EH (cell line): ENCODE data around the gene UQCRH.
"Not testable (repeated sequence)": the region's sequence is repeated elsewhere in the genome, so short reads cannot be mapped to it uniquely, and the experiment has no call there.

Experiments used
- DNase-seq: peaks from one replicate; pipeline ENCODE4 v3.0.0-alpha.2; 2015; ENCODE audit warnings: low read depth

Gene UQCRH

GRCh38 chr1:46300673-46301405 lies 2.7 kb upstream of the UQCRH start:
- peak; percentile 51 for DNase-seq

- DNase-seq: no peak
These were observed 2.1 kb upstream of the UQCRH start for GRCh38 chr1:46301406-46301807.

DNA sequence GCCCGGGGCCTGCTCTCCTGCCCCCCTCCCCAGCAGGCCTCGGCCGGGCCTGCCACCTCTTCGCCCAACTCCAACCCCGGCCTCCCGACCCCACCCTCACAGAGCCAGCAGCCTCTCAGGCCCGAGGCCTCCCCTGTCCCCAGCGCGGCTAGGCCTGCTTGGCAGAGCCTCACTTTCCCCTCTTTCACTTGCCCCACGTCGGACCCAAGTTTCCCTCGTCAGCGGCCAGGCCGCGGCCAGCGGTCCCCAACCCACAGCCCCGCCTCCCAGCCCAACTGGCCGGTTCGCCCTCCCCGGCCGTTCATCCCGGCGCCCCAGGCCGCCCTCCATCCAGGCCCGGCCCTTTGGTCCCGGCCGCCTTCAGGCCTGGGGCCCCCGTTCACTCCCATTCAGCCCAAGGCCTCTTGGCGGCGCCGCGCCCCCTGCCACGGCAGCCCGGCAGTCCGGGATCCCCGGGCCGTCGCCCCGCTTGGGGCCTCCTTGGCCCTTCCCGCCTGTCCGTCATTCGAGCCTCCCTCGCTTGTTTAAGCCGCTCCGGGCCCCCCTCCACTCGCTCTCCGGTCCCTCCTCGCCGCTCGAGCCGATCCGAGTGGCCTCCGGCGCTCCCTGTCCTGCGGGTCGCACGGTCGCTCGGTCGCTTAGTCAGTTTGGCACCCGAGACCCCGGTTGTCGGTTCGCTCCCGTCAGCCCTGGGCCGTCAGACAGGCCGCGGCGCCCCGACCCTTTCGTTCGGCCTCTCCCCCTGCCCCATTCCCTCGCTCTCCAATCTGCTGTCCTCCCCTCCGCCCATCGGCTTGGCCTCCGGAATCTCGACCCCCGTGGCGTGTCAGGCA lies 1.5 kb upstream of the UQCRH start:
- DNase-seq: peak; percentile 59

DNA sequence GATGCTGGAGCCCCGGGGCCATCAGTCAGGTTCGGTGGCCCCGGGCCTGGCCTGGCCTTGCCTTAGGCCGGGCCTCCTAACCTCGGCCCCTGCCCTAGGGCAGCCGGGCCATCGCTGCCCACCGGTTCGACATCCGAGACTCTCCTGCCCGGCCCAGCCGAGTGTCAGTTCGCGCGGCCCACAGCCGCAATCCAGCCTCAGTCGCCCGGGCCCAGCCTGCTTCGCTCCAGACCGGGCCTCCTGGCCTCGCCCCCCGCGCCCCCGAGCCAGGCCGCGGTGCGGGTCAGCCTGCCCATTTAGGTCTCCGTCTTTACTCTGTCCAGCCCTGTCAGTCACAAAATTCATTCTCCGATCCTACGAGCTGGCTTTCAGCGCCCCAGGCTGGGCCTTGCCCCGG lies 859 bp upstream of the UQCRH start:
- no peak for DNase-seq

GRCh38 chr1:46303872-46304326 lies 401 bp downstream of the UQCRH start:
- peak; percentile 11 for DNase-seq

DNA sequence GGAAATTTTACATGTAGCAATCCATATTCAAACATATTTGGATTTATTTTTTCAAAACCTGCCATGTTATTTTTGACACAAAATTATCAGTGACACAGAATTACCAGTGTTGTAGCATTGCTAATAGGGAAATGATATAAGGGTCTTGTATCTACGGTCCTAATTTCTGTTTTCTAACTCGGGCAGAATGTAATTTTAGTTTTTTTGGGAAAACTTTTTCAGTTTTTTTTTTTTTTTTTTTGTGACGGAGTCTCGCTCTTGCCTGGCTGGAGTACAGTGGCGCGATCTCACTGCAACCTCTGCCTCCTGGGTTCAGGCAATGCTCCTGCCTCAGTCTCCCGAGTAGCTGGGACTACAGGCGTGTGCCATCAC lies 2.6 kb downstream of the UQCRH start:
- DNase-seq: no peak

GRCh38 chr1:46309401-46310159 lies 6.1 kb downstream of the UQCRH start:
- no peak for DNase-seq

GRCh38 chr1:46310321-46310720 lies 6.8 kb downstream of the UQCRH start:
- DNase-seq: no peak

- DNase-seq: peak; percentile 73
These were observed 12.3 kb downstream of the UQCRH start for GRCh38 chr1:46315669-46316403.

- no peak for DNase-seq
These were observed 13.8 kb downstream of the UQCRH start for GRCh38 chr1:46317323-46317722.

- not testable (repeated sequence) for DNase-seq
These were observed 15.8 kb downstream of the UQCRH start for GRCh38 chr1:46319301-46319700.

- DNase-seq: not testable (repeated sequence)
These were observed 16.7 kb downstream of the UQCRH start for GRCh38 chr1:46319960-46320914.

DNA sequence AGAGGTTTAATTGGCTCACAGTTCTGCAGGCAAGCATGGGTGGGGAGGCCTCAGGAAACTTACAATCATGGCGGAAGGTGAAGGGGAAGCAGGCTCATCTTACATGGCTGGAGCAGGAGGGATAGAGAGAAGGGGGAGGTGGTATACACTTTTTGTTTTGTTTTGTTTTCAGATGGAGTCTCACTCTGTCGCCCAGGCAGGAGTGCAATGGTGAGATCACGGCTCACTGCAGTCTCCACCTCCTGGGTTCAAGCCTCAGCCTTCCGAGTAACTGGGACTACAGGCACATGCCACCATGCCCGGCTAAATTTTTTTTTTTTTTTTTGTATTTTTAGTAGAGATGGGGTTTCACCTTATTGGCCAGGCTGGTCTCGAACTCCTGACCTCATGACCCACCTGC lies 18.7 kb downstream of the UQCRH start:
- DNase-seq: not testable (repeated sequence)

DNA sequence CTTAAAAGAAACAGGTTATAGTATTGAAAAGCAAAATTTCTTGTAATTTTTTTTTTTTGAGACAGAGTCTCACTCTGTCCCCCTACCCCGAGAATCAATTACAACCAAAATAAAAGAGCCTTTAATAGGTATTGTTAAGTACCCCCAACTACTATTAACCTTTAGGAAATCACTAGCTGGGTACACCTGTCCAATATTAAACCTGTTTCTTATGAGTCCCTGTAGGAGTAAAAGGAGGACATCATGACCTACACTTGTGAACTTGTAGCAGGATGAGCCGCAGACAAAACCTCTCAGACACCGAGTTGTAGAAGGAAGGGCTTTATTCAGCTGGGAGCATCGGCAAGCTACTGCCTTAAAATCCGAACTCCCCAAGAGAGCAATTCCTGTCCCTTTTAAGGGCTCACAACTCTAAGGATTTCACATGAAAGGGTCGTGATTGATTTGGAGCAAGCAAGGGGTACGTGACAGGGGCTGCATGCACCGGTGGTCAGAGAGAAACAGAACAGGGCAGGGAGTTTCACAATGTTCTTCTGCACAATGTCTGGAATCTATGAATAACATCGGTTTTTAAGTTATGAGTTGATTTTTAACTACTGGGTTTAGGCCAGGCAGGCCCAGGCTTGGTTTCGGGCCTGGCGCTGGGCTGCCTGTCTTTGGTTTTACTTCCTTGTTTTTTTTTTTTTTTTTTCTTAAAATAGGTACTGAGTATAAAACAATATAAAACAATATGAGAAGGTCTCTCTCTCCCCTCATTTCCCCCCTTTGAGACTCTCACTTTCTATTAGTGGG lies 22.0 kb downstream of the UQCRH start:
- DNase-seq: not testable (repeated sequence)

- not testable (repeated sequence) for DNase-seq
These were observed 24.7 kb downstream of the UQCRH start for GRCh38 chr1:46328182-46328581.

DNA sequence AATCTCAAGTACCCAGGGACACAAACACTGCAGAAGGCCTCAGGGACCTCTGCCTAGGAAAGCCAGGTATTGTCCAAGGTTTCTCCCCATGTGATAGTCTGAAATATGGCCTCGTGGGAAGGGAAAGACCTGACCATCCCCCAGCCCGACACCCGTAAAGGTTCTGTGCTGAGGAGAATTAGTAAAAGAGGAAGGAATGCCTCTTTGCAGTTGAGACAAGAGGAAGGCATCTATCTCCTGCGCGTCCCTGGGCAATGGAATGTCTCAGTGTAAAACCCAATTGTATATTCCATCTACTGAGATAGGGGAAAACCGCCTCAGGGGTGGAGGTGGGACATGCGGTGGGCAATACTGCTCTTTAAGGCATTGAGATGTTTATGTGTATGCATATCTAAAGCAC lies 26.3 kb downstream of the UQCRH start:
- not testable (repeated sequence) for DNase-seq

DNA sequence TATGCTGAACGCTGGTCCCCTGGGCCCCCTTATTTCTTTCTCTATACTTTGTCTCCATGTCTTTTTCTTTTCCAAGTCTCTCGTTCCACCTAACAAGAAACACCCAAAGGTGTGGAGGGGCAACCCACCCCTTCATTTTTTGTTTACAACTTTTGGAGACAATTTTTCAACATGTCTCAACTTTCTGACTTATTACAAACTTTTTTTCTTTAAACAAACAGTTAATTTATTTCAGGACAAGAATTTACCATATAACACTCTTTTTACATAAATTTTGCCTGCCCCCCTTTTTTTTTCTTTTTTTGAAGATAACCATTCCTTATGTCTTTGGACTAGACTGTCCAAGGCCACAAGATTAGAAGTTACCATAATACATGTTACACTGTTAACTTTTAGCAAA lies 26.9 kb downstream of the UQCRH start:
- DNase-seq: not testable (repeated sequence)

- DNase-seq: not testable (repeated sequence)
These were observed 28.5 kb downstream of the UQCRH start for GRCh38 chr1:46331786-46332540.
